Colonic mucosa (tissue), 4 donors: ENCODE results near the gene CEP78. TPM values are rescaled to one million over a fixed set of nuclear protein-coding genes. Genes with fewer than 3 reads are reported as not detected.

ENCODE experiments used
- DNase-seq: peaks from one replicate; pipeline ENCODE4 v3.0.0-alpha.2; 2020
- H3K27ac ChIP-seq: fragments of 200-600 bp; one replicate; pipeline ENCODE4 v1.8.0; 2021
- H3K27me3 ChIP-seq: fragments of 200-600 bp; one replicate; pipeline ENCODE4 v1.8.0; 2021
- H3K36me3 ChIP-seq: fragments of 200-600 bp; one replicate; pipeline ENCODE4 v1.8.0; 2021
- H3K4me1 ChIP-seq: fragments of 200-600 bp; one replicate; pipeline ENCODE4 v1.8.0; 2021; ENCODE audit warnings: mild to moderate bottlenecking
- H3K4me3 ChIP-seq: fragments of 200-600 bp; one replicate; pipeline ENCODE4 v1.8.0; 2021
- H3K9ac ChIP-seq, 2 donors: one replicate each; pipeline ENCODE4 v1.7.0; 2013; ENCODE audit warnings: control low read depth in 2 of 2, low read depth in 2 of 2, low read length in 2 of 2
- H3K9me3 ChIP-seq: fragments of 200-600 bp; one replicate; pipeline ENCODE4 v1.8.0; 2021
- CTCF ChIP-seq: fragments of 200-600 bp; IDR thresholded peaks from one replicate; pipeline ENCODE4 v1.8.0; 2022; ENCODE audit warnings: antibody characterized with exemption, mild to moderate bottlenecking
- intact Hi-C: fragments of 100-400 bp; cut with DNase I; formaldehyde crosslinking; loops from one replicate; pipeline ENCODE4 v1.14.1; 2022
- total RNA-seq, 2 donors: library from RNA; stranded (reverse); fragmentation: NEBNext Ultra II Directional in 1 of 2; extraction: Animal tissue kit (Norgen Biotek cat#: 25700) in 1 of 2; gene quantifications; one replicate each; pipeline ENCODE4 v1.2.1, GENCODE V29; 2021
- donor health status: healthy.
- donor health status: DM: no; HTN: no; CAD: no.
- donor health status: DM: no; HTN: no; CAD: no.

CEP78 gene
- total RNA-seq, 2 donors from 2014 or later = 10.6 to 42.5 TPM

- Histone ChIP-seq H3K27me3 (no peaks in the 10 kb centered on the region), H3K36me3 (no peaks in the 10 kb centered on the region), H3K27ac (no peak overlapping the region), H3K9me3 (no peaks in the 10 kb centered on the region), H3K9ac (no peak overlapping the region), H3K4me3 (no peak overlapping the region), H3K4me1 (no peaks in the 10 kb centered on the region)
- no peak for TF ChIP-seq CTCF
- intact Hi-C loops = no loop called here
- DNase-seq = no peak
These were observed 9.5 kb downstream of the CEP78 start for GRCh38 chr9:78245401-78245800.

GRCh38 chr9:78248635-78249034, 12.8 kb downstream of the CEP78 start:
- no peak for TF ChIP-seq CTCF
- no peak overlapping the region for H3K4me3 ChIP-seq
- H3K36me3 ChIP-seq = no peaks in the 10 kb centered on the region
- no peaks in the 10 kb centered on the region for H3K27me3 ChIP-seq
- no peak for DNase-seq
- H3K4me1 ChIP-seq = no peaks in the 10 kb centered on the region
- no peaks in the 10 kb centered on the region for H3K9me3 ChIP-seq
- H3K27ac ChIP-seq = no peak overlapping the region
- intact Hi-C loops = no loop called here
- no peak overlapping the region for H3K9ac ChIP-seq

GRCh38 chr9:78249542-78249941, 13.7 kb downstream of the CEP78 start:
- Histone ChIP-seq H3K27ac (no peak overlapping the region), H3K9ac (no peak overlapping the region), H3K4me1 (no peaks in the 10 kb centered on the region), H3K4me3 (no peak overlapping the region), H3K9me3 (no peaks in the 10 kb centered on the region), H3K36me3 (no peaks in the 10 kb centered on the region), H3K27me3 (no peaks in the 10 kb centered on the region)
- no peak for DNase-seq
- intact Hi-C loops = no loop called here
- no peak for TF ChIP-seq CTCF

- Histone ChIP-seq H3K9me3 (no peaks in the 10 kb centered on the region), H3K4me1 (no peaks in the 10 kb centered on the region), H3K36me3 (no peaks in the 10 kb centered on the region), H3K4me3 (no peak overlapping the region), H3K27me3 (no peaks in the 10 kb centered on the region), H3K27ac (no peak overlapping the region), H3K9ac (no peak overlapping the region)
- no peak for TF ChIP-seq CTCF
- intact Hi-C loops = no loop called here
- DNase-seq = no peak
These were observed 16.7 kb downstream of the CEP78 start for GRCh38 chr9:78252616-78253015.

- no peak overlapping the region for H3K4me3 ChIP-seq
- no peaks in the 10 kb centered on the region for H3K36me3 ChIP-seq
- no peaks in the 10 kb centered on the region for H3K4me1 ChIP-seq
- DNase-seq = no peak
- H3K27ac ChIP-seq = no peak overlapping the region
- no peaks in the 10 kb centered on the region for H3K27me3 ChIP-seq
- intact Hi-C loops = no loop called here
- no peak for TF ChIP-seq CTCF
- no peak overlapping the region for H3K9ac ChIP-seq
- H3K9me3 ChIP-seq = no peaks in the 10 kb centered on the region
These were observed 17.4 kb downstream of the CEP78 start for GRCh38 chr9:78253285-78253684.
